Ramos (cell line): ENCODE measurements around the gene TSPAN8.

Source experiments
- in situ Hi-C: fragments of 300-500 bp; cut with MboI; formaldehyde crosslinking; loops from one replicate; pipeline ENCODE4 v1.14.3; 2022; ENCODE audit warnings: low sequenced_read_pairs; ENCODE audit not compliant: unreplicated experiment

Gene TSPAN8

DNA sequence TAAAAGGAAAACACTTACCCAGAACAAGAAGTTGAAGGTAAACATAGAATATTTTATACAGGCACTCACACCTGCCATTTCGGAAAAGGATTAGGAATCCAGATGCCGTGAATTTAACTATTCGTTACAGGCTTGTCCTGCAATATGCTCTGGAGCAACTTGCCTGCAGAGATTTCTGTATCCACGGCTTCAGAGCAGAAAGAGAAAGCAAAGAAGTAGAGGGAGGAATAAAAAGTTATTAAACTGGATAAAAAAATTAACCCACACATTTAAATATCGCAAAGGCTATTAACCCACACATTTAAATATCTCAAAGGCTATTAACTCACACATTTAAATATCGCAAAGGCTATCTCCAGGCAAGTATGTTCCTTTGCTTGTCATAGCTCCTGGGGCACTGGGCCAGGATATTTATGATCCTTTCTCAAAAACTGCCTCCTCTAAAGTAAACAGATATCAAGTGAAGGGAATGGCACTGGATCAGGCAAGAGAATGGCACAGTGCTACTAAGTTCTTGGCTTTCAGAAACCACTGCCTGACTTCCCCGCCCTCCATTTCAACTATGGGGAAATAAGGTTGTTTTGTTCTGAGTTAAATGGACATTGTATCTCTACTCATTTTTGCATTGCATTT is at the start of gene TSPAN8:
Gene TSPAN8, minus strand, starts transcription at position 399 of the 633 bp plus-strand sequence. Its CDS starts 321 bp downstream, at position 78.
- in situ Hi-C loops, result no loop called here

DNA sequence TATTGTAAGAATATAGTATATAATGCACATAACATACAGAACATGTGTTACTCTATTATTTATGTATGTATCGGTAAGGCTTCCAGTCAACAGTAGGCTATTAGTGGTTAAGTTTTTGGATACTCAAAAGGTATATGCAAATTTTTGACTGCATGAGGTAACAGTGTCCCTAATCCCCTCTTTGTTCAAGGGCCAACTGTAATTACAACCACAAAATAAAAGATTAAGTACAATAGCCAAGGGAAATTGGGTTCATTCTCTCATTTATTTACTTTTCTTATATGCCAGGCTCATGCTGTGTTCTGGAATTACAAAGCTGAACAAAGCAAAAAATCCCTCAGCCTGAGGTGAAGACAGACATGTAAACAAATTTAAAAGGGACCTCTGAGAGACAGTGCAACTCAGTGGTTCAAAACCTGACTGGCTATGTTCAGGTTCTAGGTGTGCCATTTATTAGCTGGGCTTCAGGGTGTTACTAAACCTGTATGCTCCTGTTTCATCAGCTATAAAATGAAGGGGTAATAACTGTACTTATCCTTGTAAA is 43.4 kb upstream of the TSPAN8 start:
- in situ Hi-C loops, result no loop called here

DNA sequence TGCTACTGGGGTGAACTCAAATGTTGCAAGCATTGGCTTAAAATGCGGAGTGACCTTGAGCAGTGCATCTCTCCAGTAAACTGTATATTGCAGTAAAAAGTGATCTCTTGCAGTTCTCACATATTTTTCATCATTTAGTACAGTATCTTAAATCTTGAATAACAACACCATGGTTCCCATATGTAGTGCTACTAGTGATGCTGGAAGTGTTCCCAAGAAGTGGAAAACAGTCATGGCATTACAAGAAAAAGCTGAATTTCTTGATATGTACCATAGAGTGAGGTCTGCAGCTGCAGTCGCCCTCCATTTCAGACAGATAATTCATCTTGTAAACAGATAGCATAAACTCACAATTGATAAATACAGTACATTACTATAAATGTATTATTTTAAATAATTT is 42.9 kb upstream of the TSPAN8 start:
- in situ Hi-C loops, result no loop called here

- in situ Hi-C loops, result no loop called here
These were observed 39.7 kb upstream of the TSPAN8 start for GRCh38 chr12:71197460-71197859.

GRCh38 chr12:71195338-71195896 is 37.6 kb upstream of the TSPAN8 start:
- in situ Hi-C loops, result no loop called here

- in situ Hi-C loops, result no loop called here
These were observed 36.9 kb upstream of the TSPAN8 start for GRCh38 chr12:71194657-71195056.

- in situ Hi-C loops, result no loop called here
These were observed 35.2 kb upstream of the TSPAN8 start for GRCh38 chr12:71193041-71193440.

DNA sequence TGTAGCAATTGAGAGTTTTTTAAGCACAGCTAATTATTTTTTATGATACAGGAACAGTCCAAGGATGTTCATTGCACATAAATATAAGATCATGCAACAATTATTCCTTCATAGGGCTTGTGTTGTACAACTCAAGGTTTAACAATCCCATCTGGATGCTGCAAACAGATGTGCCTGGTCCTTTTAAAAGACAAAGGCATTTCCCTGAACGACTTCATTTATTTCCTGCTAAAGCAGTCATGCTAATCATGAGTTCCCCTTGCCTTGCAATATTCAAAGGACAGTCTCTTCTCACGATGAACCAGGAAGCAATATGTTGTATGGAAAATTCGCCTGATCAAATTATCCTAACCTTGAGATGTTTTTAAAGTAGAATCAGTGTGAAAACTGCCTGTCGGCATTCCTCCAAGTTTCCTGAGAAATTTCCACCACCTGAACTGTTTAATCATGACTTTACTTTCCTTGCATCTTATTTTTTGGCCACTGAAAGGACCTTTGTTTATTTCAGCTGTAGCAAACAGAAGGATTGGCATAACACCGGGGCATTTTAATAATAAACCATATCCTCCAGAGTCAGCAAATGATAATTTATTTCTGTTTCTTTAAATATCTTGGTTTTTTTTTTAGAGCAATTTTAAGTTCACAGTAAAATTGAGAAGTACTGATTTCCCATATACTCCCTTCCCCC is 33.9 kb upstream of the TSPAN8 start:
- in situ Hi-C loops, result no loop called here

DNA sequence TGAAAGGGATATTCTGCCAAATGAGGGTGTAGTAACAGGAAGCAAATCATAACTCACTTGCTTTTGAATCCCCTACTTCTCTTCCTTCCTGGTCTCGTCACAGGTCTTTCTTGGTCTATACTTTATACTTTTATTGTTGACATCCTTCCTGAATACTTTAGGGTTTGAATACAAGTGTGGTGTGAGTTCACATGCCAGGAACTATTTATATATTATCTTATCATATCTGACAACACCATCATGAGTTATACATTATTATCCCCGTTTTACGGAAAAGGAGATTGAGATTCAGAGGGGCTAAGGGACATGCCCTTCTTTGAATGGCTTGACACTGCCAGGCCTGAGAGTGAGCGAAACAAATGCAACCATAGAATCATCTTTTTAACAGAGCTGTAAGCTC is 33.0 kb upstream of the TSPAN8 start:
- in situ Hi-C loops, result no loop called here

DNA sequence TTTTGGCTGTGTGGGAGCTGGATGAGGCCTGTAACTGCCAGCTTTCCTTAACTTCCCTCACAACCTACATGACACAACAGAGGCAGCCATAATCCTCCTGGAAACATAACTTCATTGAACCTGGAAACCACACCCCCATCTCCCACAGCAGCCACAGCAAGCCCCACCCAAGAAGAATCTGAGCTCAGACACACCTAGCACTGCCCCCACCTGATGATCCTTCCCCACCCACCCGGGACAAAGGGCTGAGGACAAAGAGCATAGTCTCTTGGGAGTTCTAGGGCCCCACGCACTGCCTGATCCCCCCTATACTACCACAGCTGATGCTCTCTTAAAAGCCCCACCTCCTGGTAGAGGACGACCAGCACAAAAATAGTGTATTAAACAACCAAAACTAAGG is 29.6 kb upstream of the TSPAN8 start:
- in situ Hi-C loops, result no loop called here

- in situ Hi-C loops, result no loop called here
These were observed 28.9 kb upstream of the TSPAN8 start for GRCh38 chr12:71186571-71187288.

DNA sequence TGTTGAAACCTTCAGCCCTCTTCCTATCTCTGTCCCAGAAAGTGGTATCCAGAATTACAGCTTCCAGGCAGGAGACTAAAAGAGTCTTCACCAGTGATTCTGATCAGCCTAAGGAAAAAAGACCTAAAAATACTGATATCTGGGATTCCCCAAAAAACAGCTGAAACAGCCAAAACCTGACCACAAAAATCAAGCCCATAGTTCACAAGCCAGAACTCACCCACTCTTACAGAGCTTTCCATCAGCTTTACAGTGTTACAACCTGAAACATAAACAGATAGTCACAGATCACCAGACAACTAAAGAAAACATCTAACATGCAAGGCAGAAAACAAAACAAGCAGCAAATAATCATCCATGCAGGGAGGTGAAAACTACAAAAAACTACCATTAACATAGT is 26.0 kb upstream of the TSPAN8 start:
- in situ Hi-C loops, result no loop called here

- in situ Hi-C loops, result no loop called here
These were observed 25.2 kb upstream of the TSPAN8 start for GRCh38 chr12:71183018-71183417.

- in situ Hi-C loops, result no loop called here
These were observed 20.4 kb upstream of the TSPAN8 start for GRCh38 chr12:71178162-71178561.

GRCh38 chr12:71174825-71175224 is 17.0 kb upstream of the TSPAN8 start:
- in situ Hi-C loops, result no loop called here

DNA sequence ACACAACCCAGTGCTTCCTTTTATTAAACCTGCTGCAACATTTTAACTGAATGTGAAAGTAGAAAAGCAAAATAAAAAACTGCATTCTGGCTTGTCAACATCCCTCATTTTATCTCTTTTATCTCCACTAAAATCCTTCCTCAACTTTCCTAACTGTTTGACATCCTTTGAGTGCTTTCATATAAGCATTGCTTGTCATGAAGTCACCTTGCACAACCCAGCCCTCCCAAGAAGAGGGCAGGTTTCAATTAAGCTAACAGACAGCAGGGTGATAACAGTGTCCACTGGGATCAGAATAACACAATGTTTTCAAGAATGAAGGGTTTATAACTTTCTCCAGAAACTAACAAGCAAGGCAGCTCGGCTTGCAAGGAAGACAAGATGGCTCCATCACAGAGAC is 16.3 kb upstream of the TSPAN8 start:
- in situ Hi-C loops, result no loop called here

GRCh38 chr12:71170456-71170855 is 12.7 kb upstream of the TSPAN8 start:
- in situ Hi-C loops, result no loop called here

GRCh38 chr12:71169286-71169685 is 11.5 kb upstream of the TSPAN8 start:
- in situ Hi-C loops, result no loop called here

- in situ Hi-C loops, result no loop called here
These were observed 9.2 kb upstream of the TSPAN8 start for GRCh38 chr12:71166862-71167496.

DNA sequence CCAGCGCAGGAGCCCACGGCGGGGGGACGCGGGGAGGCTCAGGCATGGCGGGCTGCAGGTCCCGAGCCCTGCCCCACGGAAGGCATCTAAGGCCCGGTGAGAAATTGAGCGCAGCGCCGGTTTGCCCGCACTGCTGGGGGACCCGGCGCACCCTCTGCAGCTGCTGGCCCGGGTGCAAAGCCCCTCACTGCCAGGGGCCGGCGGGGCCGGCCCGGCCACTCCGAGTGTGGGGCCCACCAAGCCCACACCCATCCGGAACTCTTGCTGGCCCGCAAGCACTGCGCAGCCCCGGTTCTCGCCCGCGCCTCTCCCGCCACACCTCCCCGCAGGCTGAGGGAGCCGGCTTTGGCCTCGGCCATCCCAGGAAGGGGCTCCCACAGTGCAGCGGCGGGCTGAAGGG is 8.5 kb upstream of the TSPAN8 start:
- in situ Hi-C loops, result no loop called here
